GM12878 (cell line): Measurements from ENCODE around the gene SLCO2A1. TPM values are rescaled to one million over a fixed set of nuclear protein-coding genes. Genes with fewer than 3 reads are reported as not detected.

ENCODE experiments used
- ATAC-seq: fragments of 200-7000 bp; cut with Tn5 transposase; 3 replicates; pipeline ENCODE4 v1.9.1; 2020; ENCODE audit warnings: mild to moderate bottlenecking, moderate library complexity
- BruUV-seq: library from RNA; stranded (reverse); fragments of 400-500 nt; replicated peaks from 2 replicates; lab custom pipeline; 2021; lab: Mats Ljungman, UMichigan
- CTCF ChIA-PET: fragments of 300-600 bp; sonication (Branson Sonifier 250); formaldehyde crosslinking; extraction: SDS; loops from one replicate; lab custom pipeline; 2021; ENCODE audit warnings: inconsistent platforms; lab: Yijun Ruan, JAX
- POLR2A ChIA-PET: fragments of 350-600 bp; formaldehyde crosslinking; extraction: SDS; loops from one replicate; lab custom pipeline; 2021; ENCODE audit warnings: inconsistent platforms; lab: Charles Lee
- RAD21 ChIA-PET: fragments of 300-600 bp; sonication (Branson Sonifier 250); formaldehyde crosslinking; loops from one replicate; lab custom pipeline; 2023; ENCODE audit warnings: antibody characterized with exemption; ENCODE audit not compliant: unreplicated experiment; lab: Charles Lee
- SMC1A ChIA-PET: fragments of 300-600 bp; sonication (Branson Sonifier 250); formaldehyde crosslinking; loops from one replicate; lab custom pipeline; 2023; ENCODE audit not compliant: unreplicated experiment, uncharacterized antibody; lab: Charles Lee
- DNase-seq: peaks from one replicate; pipeline ENCODE4 v3.0.0-alpha.2; 2011; ENCODE audit warnings: low read depth, low spot score
- FAIRE-seq: peaks from 3 replicates; lab custom pipeline; 2011; peaks lifted over from hg19 to GRCh38; lab: Jason Lieb, UNC
- H2AFZ ChIP-seq: 2 replicates; pipeline ENCODE4 v1.6.0; 2011; ENCODE audit warnings: low read depth, low read length, control low read depth; ENCODE audit not compliant: control insufficient read depth
- H3K27ac ChIP-seq: 2 replicates; pipeline ENCODE4 v1.5.1; 2011; ENCODE audit warnings: control low read depth; ENCODE audit not compliant: control insufficient read depth, insufficient read depth
- H3K27me3 ChIP-seq, 2 experiments: replicated peaks in 1 of 2; 2 replicates each; pipeline versions ENCODE4 v1.6.0 to v1.6.1; 2011; ENCODE audit warnings: low read length in 1 of 2; ENCODE audit not compliant: control insufficient read depth in 2 of 2, insufficient read depth in 2 of 2
- H3K36me3 ChIP-seq, 2 experiments: 2 replicates each; pipeline ENCODE4 v1.5.1; 2011; ENCODE audit warnings: low read length in 1 of 2; ENCODE audit not compliant: control insufficient read depth in 2 of 2, insufficient read depth in 2 of 2
- H3K4me1 ChIP-seq: 2 replicates; pipeline ENCODE4 v1.6.1; 2011; ENCODE audit warnings: mild to moderate bottlenecking, low read length, moderate library complexity, mixed read lengths; ENCODE audit not compliant: control insufficient read depth, insufficient read depth
- H3K4me2 ChIP-seq: 2 replicates; pipeline ENCODE4 v1.6.0; 2011; ENCODE audit warnings: control low read depth; ENCODE audit not compliant: control insufficient read depth, insufficient read depth
- H3K4me3 ChIP-seq: fragments of 200-600 bp; sonication (generic); 2 replicates; pipeline ENCODE4 v1.5.1; 2016
- H3K79me2 ChIP-seq: 2 replicates; pipeline ENCODE4 v1.6.0; 2011; ENCODE audit warnings: low read length; ENCODE audit not compliant: control insufficient read depth, insufficient read depth
- H3K9ac ChIP-seq: 2 replicates; pipeline ENCODE4 v1.8.0; 2011; ENCODE audit warnings: low read length, control low read depth, mixed read lengths; ENCODE audit not compliant: control insufficient read depth, insufficient read depth
- H3K9me3 ChIP-seq: replicated peaks from 3 replicates; pipeline ENCODE4 v1.5.1; 2011; ENCODE audit warnings: mild to moderate bottlenecking, low read length; ENCODE audit not compliant: control insufficient read depth, insufficient read depth
- H4K20me1 ChIP-seq: 2 replicates; pipeline ENCODE4 v1.6.0; 2011; ENCODE audit not compliant: control insufficient read depth, insufficient read depth
- ATF3 ChIP-seq: IDR thresholded peaks from 2 replicates; pipeline ENCODE4 v1.6.1; 2011; ENCODE audit warnings: low read depth, mild to moderate bottlenecking, low read length, moderate library complexity, borderline replicate concordance; ENCODE audit errors: extremely low read depth
- BMI1 ChIP-seq: fragments of 450-650 bp; IDR thresholded peaks from 2 replicates; pipeline ENCODE4 v1.6.1; 2016; ENCODE audit warnings: mild to moderate bottlenecking, moderate library complexity, borderline replicate concordance
- CBX3 ChIP-seq: fragments of 200-600 bp; sonication (generic); IDR thresholded peaks from 2 replicates; pipeline ENCODE4 v1.6.1; 2016; ENCODE audit warnings: low read depth, borderline replicate concordance
- CREB1 ChIP-seq: IDR thresholded peaks from 2 replicates; pipeline ENCODE4 v1.6.1; 2012; ENCODE audit warnings: low read depth, mild to moderate bottlenecking, inconsistent platforms
- E2F8 ChIP-seq: fragments of 450-650 bp; IDR thresholded peaks from 2 replicates; pipeline ENCODE4 v1.6.1; 2018; ENCODE audit warnings: mild to moderate bottlenecking, low read depth, moderate library complexity; ENCODE audit not compliant: partially characterized antibody
- HSF1 ChIP-seq: fragments of 150-350 bp; IDR thresholded peaks from 2 replicates; pipeline ENCODE4 v1.6.1; 2014; ENCODE audit warnings: mild to moderate bottlenecking, low read depth, low read length
- NBN ChIP-seq: fragments of 450-650 bp; IDR thresholded peaks from 2 replicates; pipeline ENCODE4 v1.6.1; 2016
- NFIC ChIP-seq: IDR thresholded peaks from 2 replicates; pipeline ENCODE4 v1.6.1; 2012; ENCODE audit warnings: low read depth, mild to moderate bottlenecking, inconsistent platforms, low read length, moderate library complexity
- RCOR1 ChIP-seq: conservative IDR thresholded peaks from 2 replicates; pipeline ENCODE4 v1.6.1; 2012; ENCODE audit warnings: low read depth, low read length, improper control_type of control experiment
- SREBF2 ChIP-seq: IDR thresholded peaks from 2 replicates; pipeline ENCODE4 v1.6.1; 2012; ENCODE audit warnings: mild to moderate bottlenecking, low read length
- SUPT20H ChIP-seq: IDR thresholded peaks from 2 replicates; pipeline ENCODE4 v1.6.1; 2011; ENCODE audit warnings: low read depth, mild to moderate bottlenecking, low read length, moderate library complexity, borderline replicate concordance; ENCODE audit not compliant: control insufficient read depth
- TAF1 ChIP-seq: IDR thresholded peaks from 2 replicates; pipeline ENCODE4 v1.6.1; 2011; ENCODE audit warnings: mild to moderate bottlenecking, low read depth, low read length, borderline replicate concordance
- TCF12 ChIP-seq: IDR thresholded peaks from 2 replicates; pipeline ENCODE4 v1.6.1; 2011; ENCODE audit warnings: low read depth, mild to moderate bottlenecking, low read length
- TCF3 ChIP-seq: IDR thresholded peaks from 2 replicates; pipeline ENCODE4 v1.6.1; 2012; ENCODE audit warnings: low read depth, mild to moderate bottlenecking, low read length, borderline replicate concordance; ENCODE audit not compliant: insufficient read depth
- ZNF622 ChIP-seq: fragments of 450-650 bp; IDR thresholded peaks from 2 replicates; pipeline ENCODE4 v1.6.1; 2017; ENCODE audit warnings: mild to moderate bottlenecking, inconsistent platforms
- ZSCAN29 ChIP-seq: fragments of 450-650 bp; IDR thresholded peaks from 2 replicates; pipeline ENCODE4 v1.6.1; 2017; ENCODE audit warnings: mild to moderate bottlenecking, moderate library complexity
- WGBS: methylation state at CpG from one replicate; pipeline ENCODE4 v1.1.6; 2016; ENCODE audit warnings: low lambda C conversion rate; ENCODE audit not compliant: insufficient replicate concordance, insufficient coverage; ENCODE audit errors: missing lambda C conversion rate; 5-methylcytosine and 5-hydroxymethylcytosine counted together
- in situ Hi-C: fragments of 300-500 bp; cut with MboI; formaldehyde crosslinking; loops from 9 replicates; pipeline ENCODE4 v1.14.3; 2018; ENCODE audit warnings: mixed read lengths
- intact Hi-C: fragments of 100-400 bp; cut with micrococcal nuclease; formaldehyde crosslinking; loops from one replicate; pipeline ENCODE4 v1.14.2; 2022; ENCODE audit not compliant: unreplicated experiment
- polyA plus RNA-seq, 11 experiments: library from polyadenylated mRNA; depleted of rRNA in 4 of 11; unstranded in 6 of 11; stranded (reverse) in 5 of 11; fragments of >200 nt; fragmentation: Nextera tagmentation in 4 of 11; fragmentation: Illumina TruSeq in 1 of 11; extraction: Ambion mirVana in 4 of 11; extraction: Trizol in 1 of 11; gene quantifications; 1 replicate in 1 of 11; 2 replicates in 10 of 11; pipeline versions ENCODE4 v1.2.1 to v1.2.3, GENCODE V29; 2011 to 2016; ENCODE audit warnings: inconsistent platforms in 2 of 11, missing spikeins in 2 of 11, low read depth in 1 of 11
- total RNA-seq, 4 experiments: library from RNA; depleted of rRNA in 3 of 4; stranded (reverse); fragments of >200 nt in 3 of 4; fragmentation: Illumina TruSeq in 1 of 4; extraction: Trizol in 1 of 4; gene quantifications; 2 replicates each; pipeline versions ENCODE4 v1.2.1 to v1.2.3, GENCODE V29; 2013 to 2021

SLCO2A1 gene
- total and polyA plus RNA-seq, 10 of the 15 experiments (the other 5 are each of a cell fraction or from before 2014, with no cell fraction given), result 0.05 TPM; not detected in 9

- 34% methylated on average over 8 of the region's 8 CpGs for WGBS
- TF ChIP-seq RCOR1 (no peak), ZNF622 (no peak), TAF1 (no peak), TCF12 (no peak), CBX3 (no peak), BMI1 (no peak), NBN (no peak), CREB1 (no peak), SUPT20H (no peak), NFIC (no peak), ATF3 (no peak), HSF1 (no peak), E2F8 (no peak), SREBF2 (no peak), TCF3 (no peak), ZSCAN29 (no peak)
- TF ChIP-seq, all 136 proteins: peak for 0
- Histone ChIP-seq H3K27ac (no peak overlapping the region), H3K4me2 (no peak overlapping the region), H3K9me3 (no peaks in the 10 kb centered on the region), H3K27me3 (no peaks in the 10 kb centered on the region; a peak in 2 of 4 replicates), H3K36me3 (no peaks in the 10 kb centered on the region), H3K79me2 (no peaks in the 10 kb centered on the region), H4K20me1 (no peaks in the 10 kb centered on the region), H3K9ac (no peak overlapping the region), H3K4me1 (no peaks in the 10 kb centered on the region), H3K4me3 (no peak overlapping the region), H2AFZ (no peak overlapping the region)
- DNase-seq, result no peak
- ChIA-PET RAD21 (no interaction called here), POLR2A (no interaction called here), SMC1A (no interaction called here), CTCF (no interaction called here)
- no peak for FAIRE-seq
- intact Hi-C loops, result no loop called here
- in situ Hi-C loops, result no loop called here
- no TSS peak for BruUV-seq
- ATAC-seq, result no peak
These were observed 48.6 kb upstream of the SLCO2A1 start for GRCh38 chr3:134078169-134078831.
